GM15510 (cell line): ENCODE measurements around the gene TERT.

Source experiments
- POLR2A ChIP-seq: IDR thresholded peaks from 3 replicates; pipeline ENCODE4 v1.6.1; 2011; ENCODE audit warnings: borderline replicate concordance; ENCODE audit not compliant: insufficient read length; ENCODE audit errors: extremely low read depth

The TERT gene

GRCh38 chr5:1288439-1289335 lies 6.2 kb downstream of the TERT start:
- no peak for TF ChIP-seq POLR2A

- no peak for TF ChIP-seq POLR2A
These were observed 9.0 kb downstream of the TERT start for GRCh38 chr5:1285883-1286291.

GRCh38 chr5:1285141-1285540 lies 9.7 kb downstream of the TERT start:
- no peak for TF ChIP-seq POLR2A

GRCh38 chr5:1282131-1282992 lies 12.5 kb downstream of the TERT start:
- no peak for TF ChIP-seq POLR2A

GRCh38 chr5:1281038-1281882 lies 13.6 kb downstream of the TERT start:
- TF ChIP-seq POLR2A: no peak

GRCh38 chr5:1280177-1281037 lies 14.5 kb downstream of the TERT start:
- TF ChIP-seq POLR2A: no peak

GRCh38 chr5:1279443-1280151 lies 15.3 kb downstream of the TERT start:
- TF ChIP-seq POLR2A: no peak

GRCh38 chr5:1278656-1279442 lies 16.0 kb downstream of the TERT start:
- TF ChIP-seq POLR2A: no peak

GRCh38 chr5:1278216-1278615 lies 16.7 kb downstream of the TERT start:
- no peak for TF ChIP-seq POLR2A

GRCh38 chr5:1277781-1278180 lies 17.1 kb downstream of the TERT start:
- TF ChIP-seq POLR2A: no peak

GRCh38 chr5:1277331-1277730 lies 17.5 kb downstream of the TERT start:
- no peak for TF ChIP-seq POLR2A

- TF ChIP-seq POLR2A: no peak
These were observed 17.9 kb downstream of the TERT start for GRCh38 chr5:1276930-1277329.
